ENCODE measurements around the gene C2orf72. TPM values are rescaled to one million over a fixed set of nuclear protein-coding genes. Genes with fewer than 3 reads are reported as not detected.
A peak's percentile ranks its signal among the peaks of the same experiment; 100 is the strongest.

Gene C2orf72
- total and polyA plus RNA-seq, 2 of the 13 experiments (the other 11 are each of a cell fraction or from before 2014, with no cell fraction given): 147 to 203 TPM

GRCh38 chr2:231033147-231034132, 3.9 kb upstream of the C2orf72 start (continued):
- TF ChIP-seq, protein P1, sequence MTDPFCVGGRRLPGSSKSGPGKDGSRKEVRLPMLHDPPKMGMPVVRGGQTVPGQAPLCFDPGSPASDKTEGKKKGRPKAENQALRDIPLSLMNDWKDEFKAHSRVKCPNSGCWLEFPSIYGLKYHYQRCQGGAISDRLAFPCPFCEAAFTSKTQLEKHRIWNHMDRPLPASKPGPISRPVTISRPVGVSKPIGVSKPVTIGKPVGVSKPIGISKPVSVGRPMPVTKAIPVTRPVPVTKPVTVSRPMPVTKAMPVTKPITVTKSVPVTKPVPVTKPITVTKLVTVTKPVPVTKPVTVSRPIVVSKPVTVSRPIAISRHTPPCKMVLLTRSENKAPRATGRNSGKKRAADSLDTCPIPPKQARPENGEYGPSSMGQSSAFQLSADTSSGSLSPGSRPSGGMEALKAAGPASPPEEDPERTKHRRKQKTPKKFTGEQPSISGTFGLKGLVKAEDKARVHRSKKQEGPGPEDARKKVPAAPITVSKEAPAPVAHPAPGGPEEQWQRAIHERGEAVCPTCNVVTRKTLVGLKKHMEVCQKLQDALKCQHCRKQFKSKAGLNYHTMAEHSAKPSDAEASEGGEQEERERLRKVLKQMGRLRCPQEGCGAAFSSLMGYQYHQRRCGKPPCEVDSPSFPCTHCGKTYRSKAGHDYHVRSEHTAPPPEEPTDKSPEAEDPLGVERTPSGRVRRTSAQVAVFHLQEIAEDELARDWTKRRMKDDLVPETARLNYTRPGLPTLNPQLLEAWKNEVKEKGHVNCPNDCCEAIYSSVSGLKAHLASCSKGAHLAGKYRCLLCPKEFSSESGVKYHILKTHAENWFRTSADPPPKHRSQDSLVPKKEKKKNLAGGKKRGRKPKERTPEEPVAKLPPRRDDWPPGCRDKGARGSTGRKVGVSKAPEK (CRISPR knock-in tag; IDR thresholded peaks at IDR 0.05; ENCODE audit: borderline replicate concordance): no peak
- TF ChIP-seq ZC3H4 (CRISPR knock-in tag; IDR thresholded peaks at IDR 0.05; ENCODE audit: borderline replicate concordance) (no peak), ZNF710 (CRISPR knock-in tag; IDR thresholded peaks at IDR 0.05; ENCODE audit: borderline replicate concordance) (peak; percentile 74; the same call in 1 of the 2 replicates), ZNF225 (CRISPR knock-in tag; IDR thresholded peaks at IDR 0.05) (no peak), ZNF34 (CRISPR knock-in tag; IDR thresholded peaks at IDR 0.05; ENCODE audit: borderline replicate concordance) (0 out of 2 replicates have a peak, but pooled peaks have one; percentile 8), ZBTB37 (CRISPR knock-in tag; IDR thresholded peaks at IDR 0.05) (no peak), ZHX1 (CRISPR knock-in tag; IDR thresholded peaks at IDR 0.05; ENCODE audit: low read depth) (no peak), DMAP1 (CRISPR knock-in tag; IDR thresholded peaks at IDR 0.05) (0 out of 2 replicates have a peak, but pooled peaks have one; percentile 4), MIER3 (CRISPR knock-in tag; IDR thresholded peaks at IDR 0.05; ENCODE audit: borderline replicate concordance) (no peak), MED13 (CRISPR knock-in tag; IDR thresholded peaks at IDR 0.05) (no peak; the same call in 1 of the 2 replicates), IKZF5 (CRISPR knock-in tag; IDR thresholded peaks at IDR 0.05) (no peak), EP300 (IDR thresholded peaks at IDR 0.05; ENCODE audit: low read depth in 2 of 2, low read length in 2 of 2) (0 out of 4 replicates have a peak, but pooled peaks of 1 of the 2 experiments have one; percentile 30), EP300 (CRISPR knock-in tag; IDR thresholded peaks at IDR 0.05; ENCODE audit: borderline replicate concordance) (no peak), TBX3 (IDR thresholded peaks at IDR 0.05; ENCODE audit: borderline replicate concordance) (no peak)
- TF ChIP-seq, protein P2, sequence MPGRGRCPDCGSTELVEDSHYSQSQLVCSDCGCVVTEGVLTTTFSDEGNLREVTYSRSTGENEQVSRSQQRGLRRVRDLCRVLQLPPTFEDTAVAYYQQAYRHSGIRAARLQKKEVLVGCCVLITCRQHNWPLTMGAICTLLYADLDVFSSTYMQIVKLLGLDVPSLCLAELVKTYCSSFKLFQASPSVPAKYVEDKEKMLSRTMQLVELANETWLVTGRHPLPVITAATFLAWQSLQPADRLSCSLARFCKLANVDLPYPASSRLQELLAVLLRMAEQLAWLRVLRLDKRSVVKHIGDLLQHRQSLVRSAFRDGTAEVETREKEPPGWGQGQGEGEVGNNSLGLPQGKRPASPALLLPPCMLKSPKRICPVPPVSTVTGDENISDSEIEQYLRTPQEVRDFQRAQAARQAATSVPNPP (CRISPR knock-in tag; IDR thresholded peaks at IDR 0.05): no peak

Data from HepG2 (cell line).